Keratinocyte (primary cell): Measurements from ENCODE around the gene IRAG1. TPM values are rescaled to one million over a fixed set of nuclear protein-coding genes. Genes with fewer than 3 reads are reported as not detected.

ENCODE experiments used
- DNase-seq: peaks from one replicate; pipeline ENCODE4 v3.0.0-alpha.2; 2011; ENCODE audit warnings: low read depth, missing footprints, low spot score
- FAIRE-seq: peaks from 2 replicates; lab custom pipeline; 2011; peaks lifted over from hg19 to GRCh38; lab: Jason Lieb, UNC
- H2AFZ ChIP-seq: 2 replicates; pipeline ENCODE4 v1.6.0; 2012; ENCODE audit warnings: low read length, control low read depth, inconsistent platforms; ENCODE audit not compliant: control insufficient read depth
- H3K27ac ChIP-seq: 2 replicates; pipeline ENCODE4 v1.5.1; 2011; ENCODE audit warnings: low read length; ENCODE audit not compliant: control insufficient read depth, insufficient read depth
- H3K27me3 ChIP-seq: 3 replicates; pipeline ENCODE4 v1.6.0; 2011; ENCODE audit warnings: low read length; ENCODE audit not compliant: control insufficient read depth, insufficient read depth; ENCODE audit errors: extremely low read depth
- H3K36me3 ChIP-seq, 2 experiments: 2 replicates in 1 of 2; 3 replicates in 1 of 2; pipeline ENCODE4 v1.5.1; 2011; ENCODE audit warnings: low read length in 2 of 2, mild to moderate bottlenecking in 1 of 2; ENCODE audit not compliant: control insufficient read depth in 2 of 2, insufficient read depth in 2 of 2; ENCODE audit errors: extremely low read depth in 1 of 2
- H3K4me1 ChIP-seq: 3 replicates; pipeline ENCODE4 v1.5.1; 2011; ENCODE audit warnings: low read length; ENCODE audit not compliant: control insufficient read depth, insufficient read depth; ENCODE audit errors: extremely low read depth
- H3K4me2 ChIP-seq: 3 replicates; pipeline ENCODE4 v1.6.0; 2011; ENCODE audit warnings: low read depth, low read length; ENCODE audit not compliant: control insufficient read depth, insufficient read depth; ENCODE audit errors: extremely low read depth
- H3K4me3 ChIP-seq, 3 experiments: fragments of 200-600 bp in 1 of 3; sonication (generic) in 1 of 3; 2 replicates in 2 of 3; 3 replicates in 1 of 3; pipeline ENCODE4 v1.5.1; 2011 to 2016; ENCODE audit warnings: low read length in 3 of 3, mild to moderate bottlenecking in 3 of 3, control low read depth in 2 of 3, inconsistent platforms in 1 of 3, low read depth in 1 of 3, mixed read lengths in 1 of 3, mixed run types in 1 of 3, moderate library complexity in 1 of 3; ENCODE audit not compliant: control insufficient read depth in 2 of 3, insufficient read depth in 2 of 3; ENCODE audit errors: extremely low read depth in 1 of 3
- H3K79me2 ChIP-seq: 2 replicates; pipeline ENCODE4 v1.6.0; 2012; ENCODE audit warnings: low read length; ENCODE audit not compliant: control insufficient read depth, insufficient read depth
- H3K9ac ChIP-seq: 3 replicates; pipeline ENCODE4 v1.6.0; 2011; ENCODE audit warnings: low read length; ENCODE audit not compliant: control insufficient read depth, insufficient read depth; ENCODE audit errors: extremely low read depth
- H3K9me1 ChIP-seq: 3 replicates; pipeline ENCODE4 v1.6.0; 2011; ENCODE audit warnings: low read length; ENCODE audit not compliant: control insufficient read depth, insufficient read depth; ENCODE audit errors: extremely low read depth
- H3K9me3 ChIP-seq: 2 replicates; pipeline ENCODE4 v1.5.1; 2012; ENCODE audit warnings: low read depth, low read length; ENCODE audit not compliant: control insufficient read depth
- H4K20me1 ChIP-seq: 3 replicates; pipeline ENCODE4 v1.6.0; 2011; ENCODE audit warnings: low read length; ENCODE audit not compliant: control insufficient read depth, insufficient read depth; ENCODE audit errors: extremely low read depth
- EZH2 ChIP-seq: IDR thresholded peaks from one replicate; pipeline ENCODE4 v1.6.1; 2012; ENCODE audit warnings: inconsistent platforms, mild to moderate bottlenecking, low read length, moderate library complexity
- dilution Hi-C: fragments of 300-500 bp; cut with MboI; formaldehyde crosslinking; loops from one replicate; pipeline ENCODE4 v1.7.0; 2020; ENCODE audit warnings: low sequenced_read_pairs; ENCODE audit not compliant: extremely low pct_ligation_motif_present
- polyA plus RNA-seq, 5 experiments: library from polyadenylated mRNA; depleted of rRNA in 3 of 5; stranded (reverse) in 3 of 5; stranded (forward) in 1 of 5; unstranded in 1 of 5; fragments of >200 nt; gene quantifications; 1 replicate in 1 of 5; 2 replicates in 3 of 5; 3 replicates in 1 of 5; pipeline versions ENCODE4 v1.2.1 to v1.2.3, GENCODE V29; 2011 to 2012; ENCODE audit warnings: missing spikeins in 2 of 5, low read depth in 1 of 5, low replicate concordance in 1 of 5
- TF ChIP-seq, protein P1 (sequence below), 3 experiments: IDR thresholded peaks in 1 of 3; conservative IDR thresholded peaks in 1 of 3; optimal IDR thresholded peaks in 1 of 3; 2 replicates in 2 of 3; 3 replicates in 1 of 3; pipeline versions ENCODE3 to v1.5.1; 2011; ENCODE audit warnings: low read length in 3 of 3, mild to moderate bottlenecking in 3 of 3, moderate library complexity in 2 of 3, control low read depth in 1 of 3, inconsistent platforms in 1 of 3; ENCODE audit not compliant: insufficient read depth in 2 of 3; ENCODE audit errors: extremely low read depth in 1 of 3

The IRAG1 gene
- polyA plus RNA-seq, 1 donor (not counting 4 experiments of a cell fraction or from before 2014, with no cell fraction given) = 0.51 TPM

DNA sequence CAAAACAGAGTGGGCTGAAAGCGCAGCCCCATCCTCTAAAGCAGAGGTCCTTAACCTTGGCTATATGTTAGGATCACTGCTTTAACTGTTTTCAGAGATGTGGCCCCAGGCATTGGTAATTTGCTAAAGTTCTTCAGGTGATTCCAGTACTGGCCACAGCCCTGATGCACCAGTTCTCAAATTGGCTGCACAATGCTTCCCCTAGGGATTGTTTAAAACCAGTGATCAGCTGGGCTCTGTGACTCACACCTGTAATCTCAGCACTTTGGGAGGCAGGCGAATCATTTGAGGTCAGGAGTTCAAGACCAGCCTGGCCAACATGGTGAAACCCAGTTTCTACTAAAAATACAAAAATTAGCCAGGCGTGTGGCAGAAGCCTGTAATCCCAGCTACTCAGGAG lies 8.4 kb upstream of the IRAG1 start:
- DNase-seq = no peak

DNA sequence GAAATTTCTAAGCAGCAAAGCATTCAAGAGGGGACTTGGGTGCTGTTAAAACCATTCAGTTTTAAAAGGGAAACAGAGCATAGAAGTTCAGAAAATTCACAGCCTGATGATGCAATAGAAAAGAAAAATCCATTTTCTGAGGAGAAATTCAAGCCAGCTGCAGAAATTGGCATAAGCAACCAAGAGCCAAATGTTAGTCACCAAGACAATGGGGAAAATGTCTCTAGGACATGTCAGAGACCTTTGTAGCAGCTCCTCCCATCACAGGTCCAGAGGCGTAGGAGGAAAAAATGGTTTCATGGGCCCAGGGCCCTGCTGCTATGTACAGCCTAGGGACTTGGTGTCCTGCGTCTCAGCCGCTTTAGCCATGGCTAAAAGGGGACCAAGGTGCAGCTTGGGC lies 5.5 kb upstream of the IRAG1 start:
- Histone ChIP-seq H3K4me2 (no peak overlapping the region), H2AFZ (no peak overlapping the region), H3K27me3 (no peaks in the 10 kb centered on the region), H3K79me2 (no peaks in the 10 kb centered on the region), H3K4me3 (no peak overlapping the region), H3K4me1 (no peaks in the 10 kb centered on the region), H4K20me1 (no peaks in the 10 kb centered on the region), H3K9ac (no peak overlapping the region), H3K27ac (no peak overlapping the region), H3K9me3 (no peaks in the 10 kb centered on the region), H3K9me1 (no peaks in the 10 kb centered on the region), H3K36me3 (no peaks in the 10 kb centered on the region)
- no peak for DNase-seq
- dilution Hi-C loops = no loop called here
- FAIRE-seq = no peak
- TF ChIP-seq, protein P1, sequence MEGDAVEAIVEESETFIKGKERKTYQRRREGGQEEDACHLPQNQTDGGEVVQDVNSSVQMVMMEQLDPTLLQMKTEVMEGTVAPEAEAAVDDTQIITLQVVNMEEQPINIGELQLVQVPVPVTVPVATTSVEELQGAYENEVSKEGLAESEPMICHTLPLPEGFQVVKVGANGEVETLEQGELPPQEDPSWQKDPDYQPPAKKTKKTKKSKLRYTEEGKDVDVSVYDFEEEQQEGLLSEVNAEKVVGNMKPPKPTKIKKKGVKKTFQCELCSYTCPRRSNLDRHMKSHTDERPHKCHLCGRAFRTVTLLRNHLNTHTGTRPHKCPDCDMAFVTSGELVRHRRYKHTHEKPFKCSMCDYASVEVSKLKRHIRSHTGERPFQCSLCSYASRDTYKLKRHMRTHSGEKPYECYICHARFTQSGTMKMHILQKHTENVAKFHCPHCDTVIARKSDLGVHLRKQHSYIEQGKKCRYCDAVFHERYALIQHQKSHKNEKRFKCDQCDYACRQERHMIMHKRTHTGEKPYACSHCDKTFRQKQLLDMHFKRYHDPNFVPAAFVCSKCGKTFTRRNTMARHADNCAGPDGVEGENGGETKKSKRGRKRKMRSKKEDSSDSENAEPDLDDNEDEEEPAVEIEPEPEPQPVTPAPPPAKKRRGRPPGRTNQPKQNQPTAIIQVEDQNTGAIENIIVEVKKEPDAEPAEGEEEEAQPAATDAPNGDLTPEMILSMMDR (optimal IDR thresholded peaks at IDR 0.05 in 1 of 3, IDR thresholded peaks at IDR 0.05 in 1 of 3, conservative IDR thresholded peaks at IDR 0.05 in 1 of 3; ENCODE audit: extremely low read depth in 1 of 3, insufficient read depth in 2 of 3, low read length in 3 of 3) = no peak
- no peak for TF ChIP-seq EZH2

More for the DNA sequence above, 8.4 kb upstream of the IRAG1 start:
- H4K20me1 ChIP-seq = no peaks in the 10 kb centered on the region
- dilution Hi-C loops = no loop called here
- H3K9me3 ChIP-seq = no peaks in the 10 kb centered on the region
- no peaks in the 10 kb centered on the region for H3K79me2 ChIP-seq
- H3K4me2 ChIP-seq = no peak overlapping the region
- no peaks in the 10 kb centered on the region for H3K36me3 ChIP-seq
- H3K27ac ChIP-seq = no peak overlapping the region
- no peaks in the 10 kb centered on the region for H3K4me1 ChIP-seq
- H3K9me1 ChIP-seq = no peaks in the 10 kb centered on the region
- H3K9ac ChIP-seq = no peak overlapping the region
- FAIRE-seq = no peak
- H3K4me3 ChIP-seq = no peak overlapping the region
- TF ChIP-seq, protein P1 (optimal IDR thresholded peaks at IDR 0.05 in 1 of 3, IDR thresholded peaks at IDR 0.05 in 1 of 3, conservative IDR thresholded peaks at IDR 0.05 in 1 of 3; ENCODE audit: extremely low read depth in 1 of 3, insufficient read depth in 2 of 3, low read length in 3 of 3) = no peak
- TF ChIP-seq EZH2 = no peak
- no peak overlapping the region for H2AFZ ChIP-seq
- H3K27me3 ChIP-seq = no peaks in the 10 kb centered on the region
